ENCODE results near the gene STRA6. TPM values are rescaled to one million over a fixed set of nuclear protein-coding genes. Genes with fewer than 3 reads are reported as not detected.

STRA6 gene
- polyA plus RNA-seq, 1 donor = 41.7 TPM

GRCh38 chr15:74208496-74208895 is 5.9 kb upstream of the STRA6 start:
- DNase-seq = no peak

- no peak for DNase-seq
Measured at GRCh38 chr15:74207652-74208440, 5.3 kb upstream of the STRA6 start.

GRCh38 chr15:74206801-74207281 is 4.3 kb upstream of the STRA6 start:
- DNase-seq = no peak

GRCh38 chr15:74205582-74205947 is 3.0 kb upstream of the STRA6 start:
- DNase-seq = no peak

GRCh38 chr15:74203914-74204431 is 1.4 kb upstream of the STRA6 start:
- DNase-seq = no peak

- DNase-seq = no peak
Measured at GRCh38 chr15:74201710-74202420, 722 bp downstream of the STRA6 start.

- DNase-seq = no peak
Measured at GRCh38 chr15:74200871-74201419, 1.6 kb downstream of the STRA6 start.

- DNase-seq = no peak
Measured at GRCh38 chr15:74200412-74200815, 2.2 kb downstream of the STRA6 start.

GRCh38 chr15:74199297-74199652 is 3.3 kb downstream of the STRA6 start:
- DNase-seq = no peak

- no peak for DNase-seq
Measured at GRCh38 chr15:74197176-74197965, 5.2 kb downstream of the STRA6 start.

GRCh38 chr15:74196175-74196574 is 6.4 kb downstream of the STRA6 start:
- DNase-seq = no peak

- DNase-seq = no peak
Measured at GRCh38 chr15:74194572-74195559, 7.7 kb downstream of the STRA6 start.

GRCh38 chr15:74193905-74194304 is 8.7 kb downstream of the STRA6 start:
- DNase-seq = no peak

- DNase-seq = no peak
Measured at GRCh38 chr15:74193299-74193718, 9.3 kb downstream of the STRA6 start.

GRCh38 chr15:74192751-74193150 is 9.8 kb downstream of the STRA6 start:
- no peak for DNase-seq

- no peak for DNase-seq
Measured at GRCh38 chr15:74191798-74192197, 10.8 kb downstream of the STRA6 start.

GRCh38 chr15:74188216-74188615 is 14.4 kb downstream of the STRA6 start:
- no peak for DNase-seq

- no peak for DNase-seq
Measured at GRCh38 chr15:74185710-74186348, 16.8 kb downstream of the STRA6 start.

- no peak for DNase-seq
Measured at GRCh38 chr15:74184582-74185091, 17.9 kb downstream of the STRA6 start.

- DNase-seq = no peak
Measured at GRCh38 chr15:74182131-74182530, 20.5 kb downstream of the STRA6 start.
